DOHH2 (cell line): Measurements from ENCODE around the gene KDM7A.

ENCODE experiments used
- EZH2phosphoT487 ChIP-seq: fragments of 200-600 bp; sonication (generic); IDR thresholded peaks from 2 replicates; pipeline ENCODE4 v1.6.1; 2017; ENCODE audit warnings: borderline replicate concordance, mild to moderate bottlenecking, antibody characterized with exemption, low read length, moderate library complexity, mixed read lengths
- TF ChIP-seq, protein P1 (sequence below): fragments of 200-600 bp; sonication (generic); IDR thresholded peaks from one replicate; pipeline ENCODE4 v1.5.1; 2014; ENCODE audit warnings: antibody characterized with exemption, mild to moderate bottlenecking, low read depth, low read length; ENCODE audit not compliant: poor library complexity, severe bottlenecking

DNA sequence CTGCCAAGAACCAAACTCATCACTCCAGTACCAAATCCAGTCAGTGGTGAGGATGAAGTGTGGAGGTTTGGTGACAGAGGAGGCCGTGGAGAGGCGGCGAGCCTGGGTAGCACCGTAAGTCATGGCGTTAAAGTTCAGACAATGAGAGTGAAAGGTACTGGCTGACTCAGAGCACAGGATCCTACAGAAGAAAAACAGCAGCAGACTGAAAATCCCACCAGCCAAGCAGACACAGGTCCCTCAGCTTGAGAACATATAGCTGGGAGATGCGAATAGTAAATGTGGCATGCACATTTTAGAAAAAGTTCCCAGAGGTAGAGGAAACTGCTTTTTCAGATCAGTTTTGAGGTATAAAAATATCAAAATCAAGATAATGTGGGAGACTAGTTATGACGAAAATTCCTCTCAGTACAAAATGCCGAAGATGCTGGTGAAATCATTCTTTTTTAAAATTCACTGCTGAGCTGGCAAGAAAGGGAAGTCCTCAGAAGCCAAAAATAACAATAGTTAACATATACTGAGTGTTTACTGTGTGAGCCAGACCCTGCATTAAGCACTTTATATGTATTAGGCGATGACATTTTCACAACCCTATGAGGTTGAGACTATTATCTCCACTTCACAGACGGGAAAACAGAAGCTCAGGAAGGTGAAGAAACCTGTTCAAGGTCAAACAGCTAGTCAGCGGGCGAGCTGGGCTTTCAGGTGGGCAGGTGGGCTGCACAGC lies 135.0 kb downstream of the KDM7A start:
- TF ChIP-seq, protein P1, sequence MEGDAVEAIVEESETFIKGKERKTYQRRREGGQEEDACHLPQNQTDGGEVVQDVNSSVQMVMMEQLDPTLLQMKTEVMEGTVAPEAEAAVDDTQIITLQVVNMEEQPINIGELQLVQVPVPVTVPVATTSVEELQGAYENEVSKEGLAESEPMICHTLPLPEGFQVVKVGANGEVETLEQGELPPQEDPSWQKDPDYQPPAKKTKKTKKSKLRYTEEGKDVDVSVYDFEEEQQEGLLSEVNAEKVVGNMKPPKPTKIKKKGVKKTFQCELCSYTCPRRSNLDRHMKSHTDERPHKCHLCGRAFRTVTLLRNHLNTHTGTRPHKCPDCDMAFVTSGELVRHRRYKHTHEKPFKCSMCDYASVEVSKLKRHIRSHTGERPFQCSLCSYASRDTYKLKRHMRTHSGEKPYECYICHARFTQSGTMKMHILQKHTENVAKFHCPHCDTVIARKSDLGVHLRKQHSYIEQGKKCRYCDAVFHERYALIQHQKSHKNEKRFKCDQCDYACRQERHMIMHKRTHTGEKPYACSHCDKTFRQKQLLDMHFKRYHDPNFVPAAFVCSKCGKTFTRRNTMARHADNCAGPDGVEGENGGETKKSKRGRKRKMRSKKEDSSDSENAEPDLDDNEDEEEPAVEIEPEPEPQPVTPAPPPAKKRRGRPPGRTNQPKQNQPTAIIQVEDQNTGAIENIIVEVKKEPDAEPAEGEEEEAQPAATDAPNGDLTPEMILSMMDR: no peak
- TF ChIP-seq EZH2phosphoT487: no peak
